ENCODE data around the gene AQP12A.
"Not testable (repeated sequence)": the region's sequence is repeated elsewhere in the genome, so short reads cannot be mapped to it uniquely, and the experiment has no call there.

AQP12A gene

GRCh38 chr2:240688553-240688919 lies 3.1 kb upstream of the AQP12A start:
- DNase-seq (ENCODE audit: low read depth): no peak

GRCh38 chr2:240689975-240690374 lies 1.7 kb upstream of the AQP12A start:
- no peak for DNase-seq (ENCODE audit: low read depth)

GRCh38 chr2:240690421-240691074 lies 1.1 kb upstream of the AQP12A start:
- not testable (repeated sequence) for DNase-seq (ENCODE audit: low read depth)

GRCh38 chr2:240691075-240691427 lies 615 bp upstream of the AQP12A start:
- not testable (repeated sequence) for DNase-seq (ENCODE audit: low read depth)

- DNase-seq (ENCODE audit: low read depth): not testable (repeated sequence)
These were observed 1.2 kb downstream of the AQP12A start for GRCh38 chr2:240692583-240693561.

- not testable (repeated sequence) for DNase-seq (ENCODE audit: low read depth)
These were observed 2.6 kb downstream of the AQP12A start for GRCh38 chr2:240694304-240694703.

GRCh38 chr2:240695593-240695992 lies 3.9 kb downstream of the AQP12A start:
- not testable (repeated sequence) for DNase-seq (ENCODE audit: low read depth)

GRCh38 chr2:240696469-240696868 lies 4.8 kb downstream of the AQP12A start:
- DNase-seq (ENCODE audit: low read depth): not testable (repeated sequence)

GRCh38 chr2:240698852-240699561 lies 7.3 kb downstream of the AQP12A start:
- not testable (repeated sequence) for DNase-seq (ENCODE audit: low read depth)

GRCh38 chr2:240699835-240700234 lies 8.2 kb downstream of the AQP12A start:
- not testable (repeated sequence) for DNase-seq (ENCODE audit: low read depth)

- DNase-seq (ENCODE audit: low read depth): not testable (repeated sequence)
These were observed 8.9 kb downstream of the AQP12A start for GRCh38 chr2:240700616-240701015.

- no peak for DNase-seq (ENCODE audit: low read depth)
These were observed 9.5 kb downstream of the AQP12A start for GRCh38 chr2:240701091-240701735.

- DNase-seq (ENCODE audit: low read depth): no peak
These were observed 10.3 kb downstream of the AQP12A start for GRCh38 chr2:240701736-240702639.

- no peak for DNase-seq (ENCODE audit: low read depth)
These were observed 11.0 kb downstream of the AQP12A start for GRCh38 chr2:240702640-240703011.

GRCh38 chr2:240703417-240704341 lies 12.0 kb downstream of the AQP12A start:
- no peak for DNase-seq (ENCODE audit: low read depth)

- no peak for DNase-seq (ENCODE audit: low read depth)
These were observed 13.0 kb downstream of the AQP12A start for GRCh38 chr2:240704651-240705050.

- DNase-seq (ENCODE audit: low read depth): no peak
These were observed 13.6 kb downstream of the AQP12A start for GRCh38 chr2:240705204-240705791.

- no peak for DNase-seq (ENCODE audit: low read depth)
These were observed 15.5 kb downstream of the AQP12A start for GRCh38 chr2:240707043-240707756.

GRCh38 chr2:240707821-240708220 lies 16.2 kb downstream of the AQP12A start:
- DNase-seq (ENCODE audit: low read depth): no peak

All from ELR (cell line).